Measurements from ENCODE around the gene PHKB. TPM values are rescaled to one million over a fixed set of nuclear protein-coding genes. Genes with fewer than 3 reads are reported as not detected.

Gene PHKB
- total RNA-seq, 1 experiment from 2014 or later = 38.8 TPM

GRCh38 chr16:47519546-47519945 is 58.4 kb downstream of the PHKB start:
- no peaks in the 10 kb centered on the region for H4K20me1 ChIP-seq (ENCODE audit: control insufficient read depth, insufficient read depth, insufficient read length)
- no peaks in the 10 kb centered on the region for H3K27me3 ChIP-seq (ENCODE audit: insufficient read depth, low read length)
- H3K9me3 Mint-ChIP-seq = no peaks in the 10 kb centered on the region
- no peaks in the 10 kb centered on the region for H3K79me2 ChIP-seq (ENCODE audit: insufficient read depth, low read length)
- H4K8ac ChIP-seq (replicated peaks; ENCODE audit: insufficient read length, low read depth, low read length) = no peak overlapping the region
- no peak overlapping the region for H2BK5ac ChIP-seq (ENCODE audit: insufficient read length, low read length)
- H4K5ac ChIP-seq (ENCODE audit: insufficient read length, low read depth, low read length) = no peak overlapping the region
- H3K27me3 Mint-ChIP-seq (ENCODE audit: low read depth) = no peaks in the 10 kb centered on the region
- H2AK5ac ChIP-seq (ENCODE audit: insufficient read length, low read length) = no peak overlapping the region
- H4K91ac ChIP-seq (ENCODE audit: insufficient read length, low read depth, low read length) = no peak overlapping the region
- no peak overlapping the region for H3K18ac ChIP-seq (ENCODE audit: insufficient read length, low read depth, low read length)
- H2BK20ac ChIP-seq (ENCODE audit: low read depth, low read length, poor library complexity, severe bottlenecking) = no peak overlapping the region
- DNase-seq = no peak
- 0 out of 7 replicates have a peak, but pooled peaks cover 0 to 1% (median 0%) of the 10 kb centered on the region in 3 experiments for H3K36me3 Mint-ChIP-seq (ENCODE audit: insufficient read depth in 1 of 3, low read depth in 3 of 3)
- H3K9ac ChIP-seq (ENCODE audit: extremely low read depth, insufficient read length, low read length) = no peak overlapping the region
- no peaks in the 10 kb centered on the region for H3K9me3 ChIP-seq (ENCODE audit: control insufficient read depth, low read depth, low read length)
- no peak overlapping the region for H3K4ac ChIP-seq (ENCODE audit: low read depth, low read length)
- no peak overlapping the region for H3K4me3 Mint-ChIP-seq
- H2BK15ac ChIP-seq (ENCODE audit: low read depth, low read length) = no peak overlapping the region
- no peak for TF ChIP-seq CTCF (conservative IDR thresholded peaks at IDR 0.05)
- H3K14ac ChIP-seq (ENCODE audit: insufficient read depth, low read length) = no peak overlapping the region
- no peak overlapping the region for H3K23ac ChIP-seq (ENCODE audit: insufficient read length, low read depth, low read length)
- no peak overlapping the region for H2AFZ ChIP-seq (ENCODE audit: low read length)
- H3K4me1 Mint-ChIP-seq = peaks cover 11 to 12% of the 10 kb centered on the region in 2 experiments
- H3K23me2 ChIP-seq (ENCODE audit: insufficient read length, low read depth, low read length, poor library complexity, severe bottlenecking) = no peaks in the 10 kb centered on the region
- H3K27ac Mint-ChIP-seq = no peak overlapping the region
- H3K4me1 ChIP-seq (ENCODE audit: insufficient read depth, low read length) = no peaks in the 10 kb centered on the region; the same call in 1 of the 2 replicates
- H2BK120ac ChIP-seq (ENCODE audit: low read depth, low read length, poor library complexity, severe bottlenecking) = no peak overlapping the region
- WGBS (ENCODE audit: extremely low coverage, insufficient read length, low lambda C conversion rate) = no CpG with 5 or more reads among the region's 3 CpGs
- H3K4me2 ChIP-seq (ENCODE audit: insufficient read depth, insufficient read length, low read length) = no peak overlapping the region
- no peak overlapping the region for H3K56ac ChIP-seq (ENCODE audit: insufficient read length, low read depth, low read length)
- H3K79me1 ChIP-seq (ENCODE audit: insufficient read depth, low read depth, low read length, poor library complexity, severe bottlenecking) = no peaks in the 10 kb centered on the region
- H3T11ph ChIP-seq (ENCODE audit: low read length) = no peak overlapping the region
- H3K27ac ChIP-seq (ENCODE audit: insufficient read length, low read depth, low read length) = no peak overlapping the region
- no peak overlapping the region for H2BK12ac ChIP-seq (ENCODE audit: insufficient read length, low read depth, low read length)
